ENCODE measurements around the gene S100A5. TPM values are rescaled to one million over a fixed set of nuclear protein-coding genes. Genes with fewer than 3 reads are reported as not detected.
A peak's percentile ranks its signal among the peaks of the same experiment; 100 is the strongest.

S100A5 gene
- total and polyA plus RNA-seq, 2 of the 8 experiments (the other 6 are each of a cell fraction or from before 2014, with no cell fraction given) = not detected

DNA sequence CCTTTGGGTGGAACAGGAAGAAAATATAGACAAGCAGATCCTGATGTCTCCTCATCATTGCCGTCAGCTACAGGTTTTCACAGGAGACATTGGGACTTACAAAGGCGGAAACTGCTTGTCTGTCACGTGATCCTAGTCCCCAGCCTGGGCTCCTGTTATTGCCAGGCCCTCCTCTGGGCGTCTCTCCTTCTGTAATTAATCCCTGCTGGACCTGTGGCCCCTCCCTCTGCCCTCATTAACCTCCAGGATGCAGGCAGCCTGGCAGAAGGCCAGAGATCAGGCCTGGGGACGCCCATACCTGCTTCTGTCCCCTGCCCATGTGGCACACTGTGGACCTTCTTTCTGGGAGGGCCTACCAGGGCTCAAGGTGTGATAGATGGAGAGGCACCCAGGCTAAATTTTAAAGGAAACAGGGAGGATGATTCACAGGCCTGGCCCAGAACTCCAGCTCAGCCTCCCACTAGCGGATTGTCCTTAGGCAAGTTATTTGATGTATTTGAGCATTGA, 2.4 kb downstream of the S100A5 start:
- Histone ChIP-seq H3K79me2 (ENCODE audit: control insufficient read depth in 1 of 2, insufficient read depth in 2 of 2, low read length in 2 of 2) (no peaks in the 10 kb centered on the region), H4K8ac (ENCODE audit: extremely low read depth, insufficient read depth, low read length) (no peak overlapping the region), H2BK20ac (ENCODE audit: low read length) (0 out of 2 replicates have a peak overlapping the region, but pooled peaks have one; percentile 69), H3K79me1 (ENCODE audit: low read depth, low read length) (no peaks in the 10 kb centered on the region), H3K4ac (replicated peaks; ENCODE audit: insufficient read length, low read depth, low read length) (peak overlapping the region; percentile 87), H2BK12ac (ENCODE audit: low read depth, low read length) (no peak overlapping the region; the same call in 1 of the 2 replicates), H2BK120ac (replicated peaks; ENCODE audit: low read depth, low read length) (no peak overlapping the region), H3K36me3 (ENCODE audit: control insufficient read depth in 2 of 4, insufficient read depth in 4 of 4, low read length in 3 of 4) (no peaks in the 10 kb centered on the region), H4K20me1 (replicated peaks in 1 of 2; ENCODE audit: control insufficient read depth in 1 of 2, insufficient read depth in 2 of 2, low read length in 2 of 2) (no peaks in the 10 kb centered on the region), H3K4me3 (ENCODE audit: extremely low read depth in 1 of 4, insufficient read depth in 2 of 4, low read depth in 3 of 4, low read length in 4 of 4) (no peak overlapping the region), H3K27me3 (replicated peaks in 1 of 4; ENCODE audit: control insufficient read depth in 3 of 4, extremely low read depth in 1 of 4, insufficient read depth in 3 of 4, low read length in 3 of 4) (peaks cover 0 to 19% (median 6%) of the 10 kb centered on the region in 4 experiments; a peak in 5 of 7 replicates), H3K23me2 (ENCODE audit: low read depth, low read length) (no peaks in the 10 kb centered on the region; the same call in 1 of the 2 replicates), H2AK5ac (ENCODE audit: low read depth, low read length) (no peak overlapping the region; the same call in 1 of the 2 replicates), H2BK5ac (ENCODE audit: low read depth, low read length) (no peak overlapping the region), H3K23ac (ENCODE audit: insufficient read length) (no peak overlapping the region), H4K91ac (replicated peaks; ENCODE audit: insufficient read length, low read length) (peak overlapping the region; percentile 75), H3K27ac (ENCODE audit: low read depth, low read length) (no peak overlapping the region), H2BK15ac (ENCODE audit: low read length) (peak overlapping the region; percentile 25; the same call in 1 of the 2 replicates), H3K14ac (ENCODE audit: insufficient read length) (no peak overlapping the region), H2AFZ (ENCODE audit: low read length) (peak overlapping the region; percentile 90; the same call in 1 of the 2 replicates), H3K9me3 (ENCODE audit: insufficient read depth in 2 of 2, low read depth in 1 of 2, low read length in 1 of 2) (no peaks in the 10 kb centered on the region), H3K56ac (replicated peaks; ENCODE audit: insufficient read length, low read depth, low read length) (no peak overlapping the region), H3K18ac (ENCODE audit: extremely low read depth, low read length) (peak overlapping the region; percentile 81), H3K9ac (replicated peaks in 1 of 4; ENCODE audit: extremely low read depth in 1 of 4, low read depth in 3 of 4, low read length in 3 of 4) (no peak overlapping the region), H3K4me1 (replicated peaks in 1 of 4; ENCODE audit: control insufficient read depth in 3 of 4, insufficient read depth in 4 of 4, low read length in 3 of 4) (peaks cover 11 to 31% (median 20%) of the 10 kb centered on the region in 4 experiments), H4K5ac (ENCODE audit: insufficient read length, low read depth, low read length) (peak overlapping the region; percentile 5), H3K4me2 (ENCODE audit: insufficient read depth in 1 of 2, low read depth in 2 of 2, low read length in 2 of 2) (no peak overlapping the region; a peak in 1 of 4 replicates)
- 39% methylated on average over 6 of the region's 6 CpGs; no CpG with 5 or more reads in 1 of the 2 experiments for WGBS, 2 experiments (ENCODE audit: extremely low coverage in 1 of 2, insufficient coverage in 1 of 2, insufficient read length in 1 of 2, insufficient replicate concordance in 2 of 2, low coverage in 1 of 2, low lambda C conversion rate in 2 of 2, missing lambda C conversion rate in 1 of 2)
- CTCF ChIA-PET (ENCODE audit: partially characterized antibody) = interaction anchor here (0.6 to 10.2 kb wide), 6 partner anchors 10 to 1008 kb away, joined by 3 to 165 read pairs (median 6); partner anchors contain the start of genes S100A3 and S100A4
- POLR2A ChIA-PET (ENCODE audit: partially characterized antibody) = interaction anchor here (1.1 kb wide), 1 partner anchor 89 kb away, joined by 5 read pairs; the partner anchor contains the start of gene S100A13
- FAIRE-seq (peak; percentile 28), DNase-seq (ENCODE audit: low read depth in 1 of 2, low spot score in 2 of 2) (peak in 1 of 2 experiments; percentile 68)
- TF ChIP-seq TBP (IDR thresholded peaks at IDR 0.05; ENCODE audit: low read depth, low read length) = peak; percentile 30; the same call in 1 of the 2 replicates
- peak; percentile 87 for TF ChIP-seq USF2 (IDR thresholded peaks at IDR 0.05; ENCODE audit: low read length)
- no peak for TF ChIP-seq GABPA (IDR thresholded peaks at IDR 0.05; ENCODE audit: borderline replicate concordance, insufficient read depth, low read length)
- no peak for TF ChIP-seq EP300 (IDR thresholded peaks at IDR 0.05; ENCODE audit: borderline replicate concordance in 1 of 2, low read depth in 2 of 2, low read length in 2 of 2)
- TF ChIP-seq ZNF274 (IDR thresholded peaks at IDR 0.05; ENCODE audit: borderline replicate concordance, extremely low read depth, low read length) = no peak
- 0 out of 2 replicates have a peak, but pooled peaks have one; percentile 29 for TF ChIP-seq KDM1A (IDR thresholded peaks at IDR 0.05; ENCODE audit: borderline replicate concordance, low read length)
- TF ChIP-seq SUZ12 (IDR thresholded peaks at IDR 0.05; ENCODE audit: low read length) = no peak
- TF ChIP-seq, protein P1, sequence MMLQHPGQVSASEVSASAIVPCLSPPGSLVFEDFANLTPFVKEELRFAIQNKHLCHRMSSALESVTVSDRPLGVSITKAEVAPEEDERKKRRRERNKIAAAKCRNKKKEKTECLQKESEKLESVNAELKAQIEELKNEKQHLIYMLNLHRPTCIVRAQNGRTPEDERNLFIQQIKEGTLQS (IDR thresholded peaks at IDR 0.05; ENCODE audit: insufficient read depth, low read depth, low read length) = peak; percentile 55; the same call in 1 of the 2 replicates
- TF ChIP-seq SRF (IDR thresholded peaks at IDR 0.05; ENCODE audit: low read depth, low read length) = no peak
- TF ChIP-seq KDM5A (IDR thresholded peaks at IDR 0.05; ENCODE audit: low read length) = no peak

All from H1 (cell line).